Adipocyte (in vitro differentiated cells): Measurements from ENCODE around the gene OR1D5.
"Not testable (repeated sequence)": the region's sequence is repeated elsewhere in the genome, so short reads cannot be mapped to it uniquely, and the experiment has no call there.

Experiments
- DNase-seq: peaks from one replicate; pipeline ENCODE4 v3.0.0-alpha.2; 2015; ENCODE audit warnings: low read depth
- H3K27me3 ChIP-seq: replicated peaks from 2 replicates; pipeline ENCODE4 v1.7.0; 2013; ENCODE audit warnings: mild to moderate bottlenecking, low read length, moderate library complexity; ENCODE audit not compliant: control insufficient read depth, insufficient read depth
- H3K36me3 ChIP-seq: 2 replicates; pipeline ENCODE4 v1.7.0; 2013; ENCODE audit warnings: low read length, mild to moderate bottlenecking, moderate library complexity; ENCODE audit not compliant: control insufficient read depth, insufficient read depth, severe bottlenecking
- H3K4me1 ChIP-seq: 2 replicates; pipeline ENCODE4 v1.7.0; 2013; ENCODE audit warnings: mild to moderate bottlenecking, low read length, moderate library complexity; ENCODE audit not compliant: control insufficient read depth, insufficient read depth
- H3K4me3 ChIP-seq: 2 replicates; pipeline ENCODE4 v1.7.0; 2013; ENCODE audit warnings: mild to moderate bottlenecking, low read length, moderate library complexity
- H3K9ac ChIP-seq: 2 replicates; pipeline ENCODE4 v1.7.0; 2013; ENCODE audit warnings: mild to moderate bottlenecking, low read length, moderate library complexity
- H3K9me3 ChIP-seq: 2 replicates; pipeline ENCODE4 v1.7.0; 2013; ENCODE audit warnings: mild to moderate bottlenecking, low read length, moderate library complexity; ENCODE audit not compliant: control insufficient read depth

The OR1D5 gene

GRCh38 chr17:3063507-3063906 is at the start of gene OR1D5:
Gene OR1D5, minus strand, starts transcription at chr17:3063607. Its CDS starts 0 bp downstream, at chr17:3063607.
- not testable (repeated sequence) for H3K9me3 ChIP-seq, H3K4me3 ChIP-seq, H3K4me1 ChIP-seq, H3K27me3 ChIP-seq, H3K9ac ChIP-seq, DNase-seq, H3K36me3 ChIP-seq

GRCh38 chr17:3104322-3104721 is 40.9 kb upstream of the OR1D5 start, which contains the start of gene OR1D2:
Gene OR1D2, minus strand, starts transcription at chr17:3104422. Its CDS starts 11,426 bp downstream, at chr17:3092996.
- H3K9ac ChIP-seq = no peak within 1 kb of the TSS
- DNase-seq = no peak
- no peaks in the 10 kb centered on the region for H3K27me3 ChIP-seq
- H3K9me3 ChIP-seq = peaks cover 11% of the 10 kb centered on the region
- H3K36me3 ChIP-seq = no peaks in the 10 kb centered on the region
- H3K4me1 ChIP-seq = no peaks in the 10 kb centered on the region
- H3K4me3 ChIP-seq = no peak within 1 kb of the TSS

GRCh38 chr17:3073850-3074249 is 10.4 kb upstream of the OR1D5 start:
- DNase-seq, H3K9ac ChIP-seq, H3K9me3 ChIP-seq, H3K27me3 ChIP-seq, H3K4me1 ChIP-seq, H3K36me3 ChIP-seq, H3K4me3 ChIP-seq: not testable (repeated sequence)

- not testable (repeated sequence) for H3K27me3 ChIP-seq, H3K36me3 ChIP-seq, H3K4me1 ChIP-seq, H3K9ac ChIP-seq, H3K9me3 ChIP-seq, DNase-seq, H3K4me3 ChIP-seq
Measured at GRCh38 chr17:3065192-3065591, 1.8 kb upstream of the OR1D5 start.

GRCh38 chr17:3062824-3063377 is 506 bp downstream of the OR1D5 start:
- H3K9ac ChIP-seq, H3K27me3 ChIP-seq, H3K4me1 ChIP-seq, DNase-seq, H3K4me3 ChIP-seq, H3K36me3 ChIP-seq, H3K9me3 ChIP-seq: not testable (repeated sequence)

- not testable (repeated sequence) for H3K36me3 ChIP-seq, H3K9me3 ChIP-seq, H3K4me1 ChIP-seq, H3K9ac ChIP-seq, DNase-seq, H3K4me3 ChIP-seq, H3K27me3 ChIP-seq
Measured at GRCh38 chr17:3054868-3055267, 8.5 kb downstream of the OR1D5 start.

- no peak for DNase-seq
- peak overlapping the region; percentile 93 for H3K4me3 ChIP-seq
- H3K27me3 ChIP-seq = no peaks in the 10 kb centered on the region
- H3K9me3 ChIP-seq = no peaks in the 10 kb centered on the region
- H3K9ac ChIP-seq = no peak overlapping the region
- H3K4me1 ChIP-seq = no peaks in the 10 kb centered on the region
- H3K36me3 ChIP-seq = no peaks in the 10 kb centered on the region
Measured at GRCh38 chr17:3049705-3050295, 13.6 kb downstream of the OR1D5 start.

- peak overlapping the region; percentile 93 for H3K4me3 ChIP-seq
- peak; percentile 42 for DNase-seq
- no peaks in the 10 kb centered on the region for H3K27me3 ChIP-seq
- no peaks in the 10 kb centered on the region for H3K36me3 ChIP-seq
- no peaks in the 10 kb centered on the region for H3K4me1 ChIP-seq
- H3K9ac ChIP-seq = peak overlapping the region; percentile 82
- peaks cover 7% of the 10 kb centered on the region for H3K9me3 ChIP-seq
Measured at GRCh38 chr17:3048727-3049471, 14.5 kb downstream of the OR1D5 start.

GRCh38 chr17:3046753-3047152 is 16.7 kb downstream of the OR1D5 start:
- Histone ChIP-seq H3K4me1 (no peaks in the 10 kb centered on the region), H3K27me3 (peaks cover under 1% of the 10 kb centered on the region), H3K9ac (no peak overlapping the region), H3K4me3 (no peak overlapping the region), H3K36me3 (no peaks in the 10 kb centered on the region), H3K9me3 (peaks cover 13% of the 10 kb centered on the region)
- DNase-seq = no peak

GRCh38 chr17:3043737-3044365 is 19.6 kb downstream of the OR1D5 start:
- Histone ChIP-seq H3K36me3 (no peaks in the 10 kb centered on the region), H3K9ac (no peak overlapping the region), H3K4me3 (no peak overlapping the region), H3K27me3 (peaks cover 16% of the 10 kb centered on the region), H3K9me3 (peaks cover 13% of the 10 kb centered on the region), H3K4me1 (no peaks in the 10 kb centered on the region)
- DNase-seq = no peak

GRCh38 chr17:3040882-3041281 is 22.5 kb downstream of the OR1D5 start:
- no peak for DNase-seq
- peaks cover 13% of the 10 kb centered on the region for H3K9me3 ChIP-seq

More at GRCh38 chr17:3040882-3041281, 22.5 kb downstream of the OR1D5 start:
- H3K9ac ChIP-seq = no peak overlapping the region
- no peaks in the 10 kb centered on the region for H3K4me1 ChIP-seq
- H3K27me3 ChIP-seq = peaks cover 19% of the 10 kb centered on the region
- H3K4me3 ChIP-seq = no peak overlapping the region
- H3K36me3 ChIP-seq = no peaks in the 10 kb centered on the region
